HepG2 (cell line): ENCODE data around the gene SCN8A. TPM values are rescaled to one million over a fixed set of nuclear protein-coding genes. Genes with fewer than 3 reads are reported as not detected.

Experiments used
- CAMTA2 ChIP-seq: sonication (generic); formaldehyde crosslinking; IDR thresholded peaks from 2 replicates; pipeline ENCODE4 v1.4.0; 2020; ENCODE audit warnings: mild to moderate bottlenecking, missing genetic modification reagents, borderline replicate concordance
- CHD2 ChIP-seq: IDR thresholded peaks from 2 replicates; pipeline ENCODE4 v1.6.1; 2011; ENCODE audit warnings: low read depth, low read length, improper control_type of control experiment
- ELF4 ChIP-seq: sonication (generic); formaldehyde crosslinking; IDR thresholded peaks from 2 replicates; pipeline ENCODE4 v1.5.0; 2020; ENCODE audit warnings: missing genetic modification reagents, mild to moderate bottlenecking, moderate library complexity, borderline replicate concordance
- FLYWCH1 ChIP-seq: sonication (generic); formaldehyde crosslinking; IDR thresholded peaks from 2 replicates; pipeline ENCODE4 v1.8.1; 2023; ENCODE audit warnings: mild to moderate bottlenecking, missing genetic modification reagents
- JDP2 ChIP-seq: sonication (generic); formaldehyde crosslinking; IDR thresholded peaks from 2 replicates; pipeline ENCODE4 v1.8.1; 2022; ENCODE audit warnings: missing genetic modification reagents, borderline replicate concordance
- PHF21A ChIP-seq: sonication (generic); formaldehyde crosslinking; IDR thresholded peaks from 2 replicates; pipeline ENCODE4 v1.5.0; 2020; ENCODE audit warnings: mild to moderate bottlenecking, missing genetic modification reagents
- RARA ChIP-seq: IDR thresholded peaks from 2 replicates; pipeline ENCODE4 v1.6.1; 2016; ENCODE audit warnings: missing genetic modification reagents, missing compliant biosample characterization
- SALL1 ChIP-seq: sonication (generic); formaldehyde crosslinking; IDR thresholded peaks from 2 replicates; pipeline ENCODE4 v1.8.0; 2022; ENCODE audit warnings: mild to moderate bottlenecking, missing genetic modification reagents
- SP2 ChIP-seq: sonication (generic); formaldehyde crosslinking; IDR thresholded peaks from 2 replicates; pipeline ENCODE4 v1.5.1; 2020; ENCODE audit warnings: mild to moderate bottlenecking, missing genetic modification reagents
- TCF7 ChIP-seq: sonication (generic); IDR thresholded peaks from 2 replicates; pipeline ENCODE4 v1.6.1; 2016; ENCODE audit warnings: antibody characterized with exemption, low read depth
- U2AF1 ChIP-seq: fragments of 200-400 bp; formaldehyde crosslinking; optimal IDR thresholded peaks from 2 replicates; pipeline ENCODE3; 2017; ENCODE audit warnings: mild to moderate bottlenecking, low read depth, low read length
- ZIK1 ChIP-seq: sonication (generic); formaldehyde crosslinking; IDR thresholded peaks from 2 replicates; pipeline ENCODE4 v1.5.0; 2020; ENCODE audit warnings: mild to moderate bottlenecking, low read depth, missing genetic modification reagents, borderline replicate concordance
- ZNF30 ChIP-seq: sonication (generic); formaldehyde crosslinking; IDR thresholded peaks from 2 replicates; pipeline ENCODE4 v1.5.0; 2020; ENCODE audit warnings: mild to moderate bottlenecking, missing genetic modification reagents
- ZNF484 ChIP-seq: sonication (generic); formaldehyde crosslinking; IDR thresholded peaks from 2 replicates; pipeline ENCODE4 v1.5.1; 2020; ENCODE audit warnings: mild to moderate bottlenecking, low read depth, missing genetic modification reagents, borderline replicate concordance
- ZNF703 ChIP-seq: sonication (generic); formaldehyde crosslinking; IDR thresholded peaks from 2 replicates; pipeline ENCODE4 v1.5.1; 2020; ENCODE audit warnings: missing genetic modification reagents, mild to moderate bottlenecking, moderate library complexity, borderline replicate concordance
- polyA plus RNA-seq, 8 experiments: library from polyadenylated mRNA; depleted of rRNA in 3 of 8; stranded (reverse) in 7 of 8; unstranded in 1 of 8; fragments of >200 nt; fragmentation: Illumina TruSeq in 4 of 8; extraction: Trizol in 4 of 8; gene quantifications; 2 replicates each; pipeline versions ENCODE4 v1.2.1 to v1.2.3, GENCODE V29; 2011 to 2016; ENCODE audit warnings: low read depth in 4 of 8, missing spikeins in 1 of 8, mixed read lengths in 1 of 8; ENCODE audit not compliant: insufficient read depth in 1 of 8
- total RNA-seq, 5 experiments: library from RNA; depleted of rRNA; stranded (reverse); fragments of >200 nt; fragmentation: Illumina TruSeq; extraction: Trizol; gene quantifications; 2 replicates each; pipeline ENCODE4 v1.2.3, GENCODE V29; 2016; ENCODE audit warnings: low read depth in 1 of 5
- TF ChIP-seq, protein P1 (sequence below): sonication (generic); formaldehyde crosslinking; IDR thresholded peaks from 2 replicates; pipeline ENCODE4 v1.4.0; 2020; ENCODE audit warnings: missing genetic modification reagents
- TF ChIP-seq, protein P2 (sequence below): IDR thresholded peaks from 2 replicates; pipeline ENCODE4 v1.6.1; 2012; ENCODE audit warnings: inconsistent platforms
- TF ChIP-seq, protein P3 (sequence below): sonication (generic); formaldehyde crosslinking; IDR thresholded peaks from 2 replicates; pipeline ENCODE4 v1.4.0; 2020; ENCODE audit warnings: mild to moderate bottlenecking, missing genetic modification reagents
- TF ChIP-seq, protein P4 (sequence below): sonication (generic); formaldehyde crosslinking; IDR thresholded peaks from 2 replicates; pipeline ENCODE4 v1.5.1; 2020; ENCODE audit warnings: mild to moderate bottlenecking, missing genetic modification reagents, borderline replicate concordance

Gene SCN8A
- total and polyA plus RNA-seq, 2 of the 13 experiments (the other 11 are each of a cell fraction or from before 2014, with no cell fraction given), result 0.57 to 1.4 TPM

DNA sequence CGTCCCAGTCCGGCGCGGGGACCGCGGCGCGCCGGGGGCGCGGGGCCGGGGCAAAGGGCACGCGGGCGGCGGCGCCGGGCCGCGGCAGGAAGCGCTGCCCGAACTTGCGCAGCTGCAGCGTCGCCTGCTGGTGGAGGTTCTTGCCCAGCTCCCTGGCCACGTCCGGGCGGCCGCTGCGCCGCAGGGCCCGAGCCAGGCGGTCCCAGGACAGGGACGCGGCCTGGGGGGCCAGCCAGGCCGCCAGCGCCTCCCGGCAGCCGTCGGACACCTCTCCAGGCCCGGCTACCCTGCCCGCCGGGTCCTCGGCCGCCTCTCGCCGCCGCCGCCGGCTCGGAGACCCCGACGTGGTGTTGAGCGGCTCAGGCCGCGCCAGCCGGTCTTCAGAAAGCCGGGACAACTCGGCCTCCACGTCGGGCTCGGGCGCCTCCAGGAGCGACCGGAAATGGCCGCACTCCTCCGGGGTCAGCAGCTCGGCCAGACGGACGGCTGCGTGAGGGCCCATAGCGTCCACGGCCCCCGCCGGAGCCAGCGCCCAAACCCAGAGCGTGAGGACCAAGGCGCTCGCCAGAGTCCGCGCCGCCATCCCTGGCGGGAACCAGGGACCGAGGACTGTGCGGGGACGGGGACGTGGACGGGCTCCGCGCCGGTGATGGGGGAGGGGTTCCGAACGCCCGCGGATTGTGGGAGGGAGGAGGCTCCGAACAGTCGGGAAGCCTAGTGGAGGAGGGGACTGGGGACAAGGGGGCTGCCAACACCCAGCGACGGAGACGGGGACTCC is 223.5 kb downstream of the SCN8A start (continued):
- TF ChIP-seq, protein P1, sequence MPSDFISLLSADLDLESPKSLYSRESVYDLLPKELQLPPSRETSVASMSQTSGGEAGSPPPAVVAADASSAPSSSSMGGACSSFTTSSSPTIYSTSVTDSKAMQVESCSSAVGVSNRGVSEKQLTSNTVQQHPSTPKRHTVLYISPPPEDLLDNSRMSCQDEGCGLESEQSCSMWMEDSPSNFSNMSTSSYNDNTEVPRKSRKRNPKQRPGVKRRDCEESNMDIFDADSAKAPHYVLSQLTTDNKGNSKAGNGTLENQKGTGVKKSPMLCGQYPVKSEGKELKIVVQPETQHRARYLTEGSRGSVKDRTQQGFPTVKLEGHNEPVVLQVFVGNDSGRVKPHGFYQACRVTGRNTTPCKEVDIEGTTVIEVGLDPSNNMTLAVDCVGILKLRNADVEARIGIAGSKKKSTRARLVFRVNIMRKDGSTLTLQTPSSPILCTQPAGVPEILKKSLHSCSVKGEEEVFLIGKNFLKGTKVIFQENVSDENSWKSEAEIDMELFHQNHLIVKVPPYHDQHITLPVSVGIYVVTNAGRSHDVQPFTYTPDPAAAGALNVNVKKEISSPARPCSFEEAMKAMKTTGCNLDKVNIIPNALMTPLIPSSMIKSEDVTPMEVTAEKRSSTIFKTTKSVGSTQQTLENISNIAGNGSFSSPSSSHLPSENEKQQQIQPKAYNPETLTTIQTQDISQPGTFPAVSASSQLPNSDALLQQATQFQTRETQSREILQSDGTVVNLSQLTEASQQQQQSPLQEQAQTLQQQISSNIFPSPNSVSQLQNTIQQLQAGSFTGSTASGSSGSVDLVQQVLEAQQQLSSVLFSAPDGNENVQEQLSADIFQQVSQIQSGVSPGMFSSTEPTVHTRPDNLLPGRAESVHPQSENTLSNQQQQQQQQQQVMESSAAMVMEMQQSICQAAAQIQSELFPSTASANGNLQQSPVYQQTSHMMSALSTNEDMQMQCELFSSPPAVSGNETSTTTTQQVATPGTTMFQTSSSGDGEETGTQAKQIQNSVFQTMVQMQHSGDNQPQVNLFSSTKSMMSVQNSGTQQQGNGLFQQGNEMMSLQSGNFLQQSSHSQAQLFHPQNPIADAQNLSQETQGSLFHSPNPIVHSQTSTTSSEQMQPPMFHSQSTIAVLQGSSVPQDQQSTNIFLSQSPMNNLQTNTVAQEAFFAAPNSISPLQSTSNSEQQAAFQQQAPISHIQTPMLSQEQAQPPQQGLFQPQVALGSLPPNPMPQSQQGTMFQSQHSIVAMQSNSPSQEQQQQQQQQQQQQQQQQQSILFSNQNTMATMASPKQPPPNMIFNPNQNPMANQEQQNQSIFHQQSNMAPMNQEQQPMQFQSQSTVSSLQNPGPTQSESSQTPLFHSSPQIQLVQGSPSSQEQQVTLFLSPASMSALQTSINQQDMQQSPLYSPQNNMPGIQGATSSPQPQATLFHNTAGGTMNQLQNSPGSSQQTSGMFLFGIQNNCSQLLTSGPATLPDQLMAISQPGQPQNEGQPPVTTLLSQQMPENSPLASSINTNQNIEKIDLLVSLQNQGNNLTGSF (CRISPR knock-in tag), result no peak
- TF ChIP-seq RARA (CRISPR knock-in tag) (no peak), U2AF1 (no peak), ZNF484 (CRISPR knock-in tag) (no peak), JDP2 (CRISPR knock-in tag) (no peak), FLYWCH1 (CRISPR knock-in tag) (no peak), ZNF30 (CRISPR knock-in tag) (no peak), SALL1 (peak; percentile 45; the same call in 1 of the 2 replicates), ZIK1 (CRISPR knock-in tag) (0 out of 2 replicates have a peak, but pooled peaks have one; percentile 36), SP2 (CRISPR knock-in tag) (no peak), CHD2 (no peak), PHF21A (CRISPR knock-in tag) (peak; percentile 38; the same call in 1 of the 2 replicates), ELF4 (CRISPR knock-in tag) (no peak), CAMTA2 (no peak), TCF7 (no peak), ZNF703 (CRISPR knock-in tag) (no peak; the same call in 1 of the 2 replicates)
- TF ChIP-seq, protein P2, sequence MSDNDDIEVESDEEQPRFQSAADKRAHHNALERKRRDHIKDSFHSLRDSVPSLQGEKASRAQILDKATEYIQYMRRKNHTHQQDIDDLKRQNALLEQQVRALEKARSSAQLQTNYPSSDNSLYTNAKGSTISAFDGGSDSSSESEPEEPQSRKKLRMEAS, result 0 out of 2 replicates have a peak, but pooled peaks have one; percentile 34
- TF ChIP-seq, protein P3, sequence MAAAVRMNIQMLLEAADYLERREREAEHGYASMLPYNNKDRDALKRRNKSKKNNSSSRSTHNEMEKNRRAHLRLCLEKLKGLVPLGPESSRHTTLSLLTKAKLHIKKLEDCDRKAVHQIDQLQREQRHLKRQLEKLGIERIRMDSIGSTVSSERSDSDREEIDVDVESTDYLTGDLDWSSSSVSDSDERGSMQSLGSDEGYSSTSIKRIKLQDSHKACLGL (CRISPR knock-in tag), result no peak
- TF ChIP-seq, protein P4, sequence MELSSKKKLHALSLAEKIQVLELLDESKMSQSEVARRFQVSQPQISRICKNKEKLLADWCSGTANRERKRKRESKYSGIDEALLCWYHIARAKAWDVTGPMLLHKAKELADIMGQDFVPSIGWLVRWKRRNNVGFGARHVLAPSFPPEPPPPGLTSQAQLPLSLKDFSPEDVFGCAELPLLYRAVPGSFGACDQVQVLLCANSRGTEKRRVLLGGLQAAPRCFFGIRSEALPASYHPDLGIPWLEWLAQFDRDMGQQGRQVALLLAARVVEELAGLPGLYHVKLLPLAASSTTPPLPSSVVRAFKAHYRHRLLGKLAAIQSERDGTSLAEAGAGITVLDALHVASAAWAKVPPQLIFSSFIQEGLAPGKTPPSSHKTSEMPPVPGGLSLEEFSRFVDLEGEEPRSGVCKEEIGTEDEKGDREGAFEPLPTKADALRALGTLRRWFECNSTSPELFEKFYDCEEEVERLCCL (CRISPR knock-in tag), result no peak
